ENCODE measurements around the gene UAP1. TPM values are rescaled to one million over a fixed set of nuclear protein-coding genes. Genes with fewer than 3 reads are reported as not detected.

UAP1 gene
- 44.9 and 55.4 TPM in 2 replicates for total RNA-seq

DNA sequence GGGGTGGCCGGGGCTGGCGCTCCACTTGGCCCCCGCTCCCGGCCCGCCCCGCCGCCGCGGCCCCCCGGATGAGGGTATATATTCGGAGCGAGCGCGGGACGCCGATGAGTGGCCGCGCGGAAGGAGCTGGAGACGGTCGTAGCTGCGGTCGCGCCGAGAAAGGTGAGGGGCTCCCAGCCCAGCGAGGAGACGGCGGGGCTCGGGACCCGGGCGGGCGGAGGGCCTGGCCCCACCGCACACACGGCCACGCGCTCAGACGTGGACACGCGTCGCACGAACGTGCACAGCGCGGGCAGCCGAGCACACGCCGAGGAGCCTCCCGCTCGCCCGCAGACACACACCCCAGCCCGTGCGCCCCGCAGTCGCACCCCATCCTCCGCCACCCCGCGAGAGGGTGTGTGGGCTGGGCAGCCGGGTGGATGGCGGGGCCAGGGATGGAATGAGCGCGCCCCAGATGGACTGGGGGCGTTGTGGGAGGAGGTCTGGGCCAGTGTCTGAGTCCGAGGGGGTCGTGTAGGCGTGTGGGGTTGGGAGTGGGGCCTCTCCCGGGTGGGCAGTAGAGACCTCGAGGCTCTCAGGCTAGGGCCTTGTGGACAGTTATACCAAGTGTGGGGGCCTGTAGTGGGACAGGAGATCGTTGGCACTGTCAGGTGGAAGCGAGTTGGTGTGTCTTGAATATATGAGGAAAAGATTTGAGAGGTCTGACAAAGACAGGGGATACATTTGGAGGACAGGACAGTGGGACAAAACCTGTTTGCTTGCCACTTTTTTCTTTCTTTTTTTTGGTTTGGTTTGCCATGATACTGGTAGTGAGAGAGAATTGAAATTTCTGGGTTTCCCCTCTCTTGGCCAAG lies at the start of gene UAP1:
UAP1 (plus strand) TSS at position 107 of the 854 bp plus-strand sequence. CDS start 4,347 bp downstream, outside the sequence.
- Histone ChIP-seq H3K36me3 (ENCODE audit: control insufficient read depth, insufficient read depth, low read length) (no peaks in the 10 kb centered on the region), H3K27me3 (ENCODE audit: control insufficient read depth, insufficient read depth, low read length) (no peaks in the 10 kb centered on the region), H3K4me3 (ENCODE audit: low read depth, low read length) (peak within 1 kb of the TSS; percentile 80)
- TF ChIP-seq, protein P1, sequence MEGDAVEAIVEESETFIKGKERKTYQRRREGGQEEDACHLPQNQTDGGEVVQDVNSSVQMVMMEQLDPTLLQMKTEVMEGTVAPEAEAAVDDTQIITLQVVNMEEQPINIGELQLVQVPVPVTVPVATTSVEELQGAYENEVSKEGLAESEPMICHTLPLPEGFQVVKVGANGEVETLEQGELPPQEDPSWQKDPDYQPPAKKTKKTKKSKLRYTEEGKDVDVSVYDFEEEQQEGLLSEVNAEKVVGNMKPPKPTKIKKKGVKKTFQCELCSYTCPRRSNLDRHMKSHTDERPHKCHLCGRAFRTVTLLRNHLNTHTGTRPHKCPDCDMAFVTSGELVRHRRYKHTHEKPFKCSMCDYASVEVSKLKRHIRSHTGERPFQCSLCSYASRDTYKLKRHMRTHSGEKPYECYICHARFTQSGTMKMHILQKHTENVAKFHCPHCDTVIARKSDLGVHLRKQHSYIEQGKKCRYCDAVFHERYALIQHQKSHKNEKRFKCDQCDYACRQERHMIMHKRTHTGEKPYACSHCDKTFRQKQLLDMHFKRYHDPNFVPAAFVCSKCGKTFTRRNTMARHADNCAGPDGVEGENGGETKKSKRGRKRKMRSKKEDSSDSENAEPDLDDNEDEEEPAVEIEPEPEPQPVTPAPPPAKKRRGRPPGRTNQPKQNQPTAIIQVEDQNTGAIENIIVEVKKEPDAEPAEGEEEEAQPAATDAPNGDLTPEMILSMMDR (IDR thresholded peaks at IDR 0.05; ENCODE audit: insufficient read depth, low read length, poor library complexity, severe bottlenecking) = no peak
- no peak for DNase-seq (ENCODE audit: low read depth)

- no peak for DNase-seq (ENCODE audit: low read depth)
- Histone ChIP-seq H3K27me3 (ENCODE audit: control insufficient read depth, insufficient read depth, low read length) (no peaks in the 10 kb centered on the region), H3K36me3 (ENCODE audit: control insufficient read depth, insufficient read depth, low read length) (no peaks in the 10 kb centered on the region), H3K4me3 (ENCODE audit: low read depth, low read length) (no peak overlapping the region)
- TF ChIP-seq, protein P1 (IDR thresholded peaks at IDR 0.05; ENCODE audit: insufficient read depth, low read length, poor library complexity, severe bottlenecking) = no peak
Measured at GRCh38 chr1:162527314-162527713, 34.2 kb upstream of the UAP1 start.

- TF ChIP-seq, protein P1 (IDR thresholded peaks at IDR 0.05; ENCODE audit: insufficient read depth, low read length, poor library complexity, severe bottlenecking) = no peak
- Histone ChIP-seq H3K36me3 (ENCODE audit: control insufficient read depth, insufficient read depth, low read length) (no peaks in the 10 kb centered on the region), H3K27me3 (ENCODE audit: control insufficient read depth, insufficient read depth, low read length) (no peaks in the 10 kb centered on the region), H3K4me3 (ENCODE audit: low read depth, low read length) (no peak overlapping the region)
- no peak for DNase-seq (ENCODE audit: low read depth)
Measured at GRCh38 chr1:162530307-162530987, 31.1 kb upstream of the UAP1 start.

DNA sequence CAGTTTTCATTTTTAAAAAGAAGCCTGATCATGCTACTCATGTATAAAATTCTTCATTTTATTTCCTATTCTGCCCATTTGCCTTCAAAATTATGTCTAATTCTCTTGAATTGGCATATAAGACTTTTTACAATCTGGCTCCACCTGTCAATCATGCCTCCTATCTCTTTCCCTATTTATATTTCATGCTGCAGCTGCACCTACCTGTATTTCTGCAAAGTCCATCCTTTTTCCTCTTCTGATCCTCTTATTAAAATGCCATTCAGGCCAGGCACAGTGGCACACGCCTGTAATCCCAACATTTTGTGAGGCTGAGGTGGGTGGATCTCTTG lies 30.6 kb upstream of the UAP1 start:
- no peak overlapping the region for H3K4me3 ChIP-seq (ENCODE audit: low read depth, low read length)
- DNase-seq (ENCODE audit: low read depth) = no peak
- H3K36me3 ChIP-seq (ENCODE audit: control insufficient read depth, insufficient read depth, low read length) = no peaks in the 10 kb centered on the region
- TF ChIP-seq, protein P1 (IDR thresholded peaks at IDR 0.05; ENCODE audit: insufficient read depth, low read length, poor library complexity, severe bottlenecking) = no peak
- no peaks in the 10 kb centered on the region for H3K27me3 ChIP-seq (ENCODE audit: control insufficient read depth, insufficient read depth, low read length)

DNA sequence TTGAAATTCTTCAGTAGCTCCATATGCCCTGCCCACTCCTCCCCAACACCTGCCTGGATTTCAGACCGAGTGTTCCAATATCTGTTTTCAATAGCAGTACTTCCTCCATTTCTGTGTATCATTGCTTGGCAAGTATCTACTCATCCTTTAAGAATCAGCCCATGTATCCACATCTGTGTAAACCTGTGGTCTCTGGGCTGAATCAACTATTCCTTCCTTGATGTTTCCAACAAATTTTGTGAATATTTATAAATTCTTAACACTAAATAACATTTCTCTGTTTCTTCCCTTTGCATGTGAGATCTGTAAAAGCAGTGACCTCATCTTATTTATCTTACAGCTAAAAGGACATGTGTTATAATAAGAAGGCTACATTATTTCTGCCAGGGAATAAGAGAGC lies 26.0 kb upstream of the UAP1 start:
- TF ChIP-seq, protein P1 (IDR thresholded peaks at IDR 0.05; ENCODE audit: insufficient read depth, low read length, poor library complexity, severe bottlenecking) = no peak
- no peak overlapping the region for H3K4me3 ChIP-seq (ENCODE audit: low read depth, low read length)
- no peak for DNase-seq (ENCODE audit: low read depth)
- H3K27me3 ChIP-seq (ENCODE audit: control insufficient read depth, insufficient read depth, low read length) = no peaks in the 10 kb centered on the region
- no peaks in the 10 kb centered on the region for H3K36me3 ChIP-seq (ENCODE audit: control insufficient read depth, insufficient read depth, low read length)

All from kidney epithelial cell (primary cell).